Thyroid gland (tissue), 4 donors: ENCODE results near the gene CSAD. TPM values are rescaled to one million over a fixed set of nuclear protein-coding genes. Genes with fewer than 3 reads are reported as not detected.

ENCODE experiments used
- DNase-seq, 2 donors: peaks; one replicate each; pipeline ENCODE4 v3.0.0-alpha.2; 2019
- H3K27ac ChIP-seq, 3 donors: fragments of 200-600 bp; sonication (generic); 1 replicate in 2 of 3; 2 replicates in 1 of 3; pipeline ENCODE4 v1.5.1; 2016 to 2019; ENCODE audit warnings: mild to moderate bottlenecking in 1 of 3, moderate library complexity in 1 of 3
- H3K27me3 ChIP-seq: fragments of 200-600 bp; sonication (generic); one replicate; pipeline ENCODE4 v1.5.1; 2019
- H3K36me3 ChIP-seq, 2 donors: fragments of 200-600 bp; sonication (generic); one replicate each; pipeline ENCODE4 v1.5.1; 2016 to 2019
- H3K4me1 ChIP-seq, 2 donors: fragments of 200-600 bp; sonication (generic); one replicate each; pipeline ENCODE4 v1.5.1; 2017 to 2019
- H3K4me3 ChIP-seq, 3 donors: fragments of 200-600 bp; sonication (generic); replicated peaks in 1 of 3; 1 replicate in 2 of 3; 2 replicates in 1 of 3; pipeline ENCODE4 v1.5.1; 2016; ENCODE audit warnings: mild to moderate bottlenecking in 1 of 3
- H3K9me3 ChIP-seq: fragments of 200-600 bp; sonication (generic); one replicate; pipeline ENCODE4 v1.5.1; 2017
- CTCF ChIP-seq, 6 experiments: fragments of 200-600 bp in 3 of 6; fragments of 450-650 bp in 3 of 6; sonication (generic) in 3 of 6; IDR thresholded peaks; one replicate each; pipeline ENCODE4 v1.5.1; 2016 to 2019; ENCODE audit warnings: antibody characterized with exemption in 6 of 6, mild to moderate bottlenecking in 2 of 6, inconsistent platforms in 1 of 6, moderate library complexity in 1 of 6
- POLR2A ChIP-seq, 2 donors: fragments of 450-650 bp; IDR thresholded peaks; one replicate each; pipeline ENCODE4 v1.6.1; 2017; ENCODE audit warnings: antibody characterized with exemption in 2 of 2, mild to moderate bottlenecking in 2 of 2, moderate library complexity in 1 of 2
- WGBS, 2 donors: methylation state at CpG; one replicate each; pipeline ENCODE4 v1.1.5; 2017; 5-methylcytosine and 5-hydroxymethylcytosine counted together
- intact Hi-C: fragments of 100-400 bp; cut with DNase I; formaldehyde crosslinking; loops from one replicate; pipeline ENCODE4 v1.15.1; 2023
- total RNA-seq, 4 donors: library from RNA; depleted of rRNA; stranded (reverse); fragments of >200 nt; gene quantifications; one replicate each; pipeline ENCODE4 v1.2.3, GENCODE V29; 2016

Gene CSAD
- total RNA-seq, 4 donors from 2014 or later = 20.6 to 39.7 (median 25.2) TPM

- TF ChIP-seq CTCF (IDR thresholded peaks at IDR 0.05) = no peak
- Histone ChIP-seq H3K4me1 (peaks cover 10 to 13% of the 10 kb centered on the region in 2 donors), H3K36me3 (peaks cover 54 to 58% of the 10 kb centered on the region in 2 donors), H3K27ac (no peak overlapping the region), H3K9me3 (no peaks in the 10 kb centered on the region), H3K4me3 (no peak overlapping the region), H3K27me3 (no peaks in the 10 kb centered on the region)
- WGBS, 2 donors = 88 to 89% methylated on average over 15 of the region's 15 CpGs
- DNase-seq = no peak
- intact Hi-C loops = no loop called here
Measured at GRCh38 chr12:53187145-53187899, 6.6 kb upstream of the CSAD start.

GRCh38 chr12:53186745-53187144 lies 6.0 kb upstream of the CSAD start:
- Histone ChIP-seq H3K27ac (no peak overlapping the region), H3K4me1 (peaks cover 16 to 18% of the 10 kb centered on the region in 2 donors), H3K27me3 (no peaks in the 10 kb centered on the region), H3K4me3 (no peak overlapping the region), H3K36me3 (peaks cover 60 to 64% of the 10 kb centered on the region in 2 donors), H3K9me3 (no peaks in the 10 kb centered on the region)
- intact Hi-C loops = no loop called here
- 90 to 92% methylated on average over 4 of the region's 4 CpGs for WGBS, 2 donors
- TF ChIP-seq POLR2A (IDR thresholded peaks at IDR 0.05) (no peak), CTCF (IDR thresholded peaks at IDR 0.05) (no peak)
- DNase-seq = no peak

GRCh38 chr12:53185582-53186153 lies 4.9 kb upstream of the CSAD start:
- Histone ChIP-seq H3K27me3 (no peaks in the 10 kb centered on the region), H3K4me1 (peaks cover 22 to 23% of the 10 kb centered on the region in 2 donors), H3K4me3 (no peak overlapping the region), H3K27ac (no peak overlapping the region), H3K9me3 (no peaks in the 10 kb centered on the region), H3K36me3 (peaks cover 61 to 64% of the 10 kb centered on the region in 2 donors)
- intact Hi-C loops = no loop called here
- DNase-seq = no peak
- 93 to 100% methylated on average over 3 of the region's 3 CpGs for WGBS, 2 donors
- TF ChIP-seq CTCF (IDR thresholded peaks at IDR 0.05) (no peak), POLR2A (IDR thresholded peaks at IDR 0.05) (no peak)

- Histone ChIP-seq H3K4me1 (peaks cover 22 to 24% of the 10 kb centered on the region in 2 donors), H3K36me3 (peaks cover 61 to 64% of the 10 kb centered on the region in 2 donors), H3K27me3 (no peaks in the 10 kb centered on the region), H3K27ac (no peak overlapping the region), H3K4me3 (no peak overlapping the region), H3K9me3 (no peaks in the 10 kb centered on the region)
- intact Hi-C loops = no loop called here
- DNase-seq = no peak
- no peak for TF ChIP-seq POLR2A (IDR thresholded peaks at IDR 0.05)
- no peak for TF ChIP-seq CTCF (IDR thresholded peaks at IDR 0.05)
- WGBS, 2 donors = 95 to 96% methylated on average over 4 to 6 of the region's 6 CpGs
Measured at GRCh38 chr12:53184828-53185227, 4.1 kb upstream of the CSAD start.

- Histone ChIP-seq H3K36me3 (peaks cover 53 to 59% of the 10 kb centered on the region in 2 donors), H3K27ac (no peak overlapping the region), H3K4me1 (peaks cover 22 to 28% of the 10 kb centered on the region in 2 donors), H3K9me3 (no peaks in the 10 kb centered on the region), H3K27me3 (no peaks in the 10 kb centered on the region), H3K4me3 (no peak overlapping the region)
- DNase-seq = no peak
- 72 to 76% methylated on average over 2 of the region's 2 CpGs for WGBS, 2 donors
- TF ChIP-seq POLR2A (IDR thresholded peaks at IDR 0.05) (no peak), CTCF (IDR thresholded peaks at IDR 0.05) (no peak)
- intact Hi-C loops = no loop called here
Measured at GRCh38 chr12:53182903-53183302, 2.2 kb upstream of the CSAD start.
